Measurements from ENCODE around the gene SSC5D. TPM values are rescaled to one million over a fixed set of nuclear protein-coding genes. Genes with fewer than 3 reads are reported as not detected.
A peak's percentile ranks its signal among the peaks of the same experiment; 100 is the strongest.

Gene SSC5D
- total and polyA plus RNA-seq, 9 of the 15 experiments (the other 6 are each of a cell fraction or from before 2014, with no cell fraction given): 0.04 to 0.71 (median 0.14) TPM; not detected in 2

GRCh38 chr19:55503502-55504251, 15.4 kb downstream of the SSC5D start (continued):
- TF ChIP-seq ZNF518B (CRISPR knock-in tag; IDR thresholded peaks at IDR 0.05) (no peak), ZNF584 (CRISPR knock-in tag; IDR thresholded peaks at IDR 0.05; ENCODE audit: low read depth) (no peak), TRIM28 (IDR thresholded peaks at IDR 0.05) (no peak), E4F1 (CRISPR knock-in tag; IDR thresholded peaks at IDR 0.05; ENCODE audit: borderline replicate concordance) (no peak), TRIM24 (IDR thresholded peaks at IDR 0.05) (peak; percentile 77 to 79), SRSF1 (IDR thresholded peaks at IDR 0.05; ENCODE audit: low read depth, low read length) (no peak), RBM14 (IDR thresholded peaks at IDR 0.05; ENCODE audit: borderline replicate concordance, insufficient read depth, low read depth, low read length) (no peak), TEAD1 (CRISPR knock-in tag; IDR thresholded peaks at IDR 0.05) (peak in 1 of 2 experiments; percentile 98; a peak in 2 of 4 replicates), NFIX (CRISPR knock-in tag; IDR thresholded peaks at IDR 0.05; ENCODE audit: low read depth) (no peak), HDAC2 (IDR thresholded peaks at IDR 0.05) (peak; percentile 66; the same call in 1 of the 2 replicates), ZNF780A (CRISPR knock-in tag; IDR thresholded peaks at IDR 0.05) (no peak), RNF2 (IDR thresholded peaks at IDR 0.05) (peak; percentile 87; the same call in 1 of the 2 replicates), BRD9 (IDR thresholded peaks at IDR 0.05; ENCODE audit: low read depth, partially characterized antibody) (no peak), MCM2 (IDR thresholded peaks at IDR 0.05; ENCODE audit: low read depth) (no peak)
- TF ChIP-seq, protein P1, sequence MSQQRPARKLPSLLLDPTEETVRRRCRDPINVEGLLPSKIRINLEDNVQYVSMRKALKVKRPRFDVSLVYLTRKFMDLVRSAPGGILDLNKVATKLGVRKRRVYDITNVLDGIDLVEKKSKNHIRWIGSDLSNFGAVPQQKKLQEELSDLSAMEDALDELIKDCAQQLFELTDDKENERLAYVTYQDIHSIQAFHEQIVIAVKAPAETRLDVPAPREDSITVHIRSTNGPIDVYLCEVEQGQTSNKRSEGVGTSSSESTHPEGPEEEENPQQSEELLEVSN (IDR thresholded peaks at IDR 0.05; ENCODE audit: borderline replicate concordance in 1 of 2, extremely low read depth in 1 of 2, insufficient read depth in 1 of 2, insufficient read length in 1 of 2, low read depth in 1 of 2, low read length in 1 of 2, poor library complexity in 1 of 2, severe bottlenecking in 1 of 2): peak; percentile 97 to 100
- TF ChIP-seq, protein P2, sequence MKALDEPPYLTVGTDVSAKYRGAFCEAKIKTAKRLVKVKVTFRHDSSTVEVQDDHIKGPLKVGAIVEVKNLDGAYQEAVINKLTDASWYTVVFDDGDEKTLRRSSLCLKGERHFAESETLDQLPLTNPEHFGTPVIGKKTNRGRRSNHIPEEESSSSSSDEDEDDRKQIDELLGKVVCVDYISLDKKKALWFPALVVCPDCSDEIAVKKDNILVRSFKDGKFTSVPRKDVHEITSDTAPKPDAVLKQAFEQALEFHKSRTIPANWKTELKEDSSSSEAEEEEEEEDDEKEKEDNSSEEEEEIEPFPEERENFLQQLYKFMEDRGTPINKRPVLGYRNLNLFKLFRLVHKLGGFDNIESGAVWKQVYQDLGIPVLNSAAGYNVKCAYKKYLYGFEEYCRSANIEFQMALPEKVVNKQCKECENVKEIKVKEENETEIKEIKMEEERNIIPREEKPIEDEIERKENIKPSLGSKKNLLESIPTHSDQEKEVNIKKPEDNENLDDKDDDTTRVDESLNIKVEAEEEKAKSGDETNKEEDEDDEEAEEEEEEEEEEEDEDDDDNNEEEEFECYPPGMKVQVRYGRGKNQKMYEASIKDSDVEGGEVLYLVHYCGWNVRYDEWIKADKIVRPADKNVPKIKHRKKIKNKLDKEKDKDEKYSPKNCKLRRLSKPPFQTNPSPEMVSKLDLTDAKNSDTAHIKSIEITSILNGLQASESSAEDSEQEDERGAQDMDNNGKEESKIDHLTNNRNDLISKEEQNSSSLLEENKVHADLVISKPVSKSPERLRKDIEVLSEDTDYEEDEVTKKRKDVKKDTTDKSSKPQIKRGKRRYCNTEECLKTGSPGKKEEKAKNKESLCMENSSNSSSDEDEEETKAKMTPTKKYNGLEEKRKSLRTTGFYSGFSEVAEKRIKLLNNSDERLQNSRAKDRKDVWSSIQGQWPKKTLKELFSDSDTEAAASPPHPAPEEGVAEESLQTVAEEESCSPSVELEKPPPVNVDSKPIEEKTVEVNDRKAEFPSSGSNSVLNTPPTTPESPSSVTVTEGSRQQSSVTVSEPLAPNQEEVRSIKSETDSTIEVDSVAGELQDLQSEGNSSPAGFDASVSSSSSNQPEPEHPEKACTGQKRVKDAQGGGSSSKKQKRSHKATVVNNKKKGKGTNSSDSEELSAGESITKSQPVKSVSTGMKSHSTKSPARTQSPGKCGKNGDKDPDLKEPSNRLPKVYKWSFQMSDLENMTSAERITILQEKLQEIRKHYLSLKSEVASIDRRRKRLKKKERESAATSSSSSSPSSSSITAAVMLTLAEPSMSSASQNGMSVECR (CRISPR knock-in tag; IDR thresholded peaks at IDR 0.05): peak; percentile 97
